H1 (cell line): ENCODE results near the gene C17orf100. TPM values are rescaled to one million over a fixed set of nuclear protein-coding genes. Genes with fewer than 3 reads are reported as not detected.

Experiments
- CTCF ChIA-PET: fragments of 300-600 bp; sonication (Branson Sonifier 250); formaldehyde crosslinking; loops from one replicate; lab custom pipeline; 2021; ENCODE audit not compliant: partially characterized antibody; lab: Charles Lee
- POLR2A ChIA-PET: fragments of 300-600 bp; sonication (Branson Sonifier 250); formaldehyde crosslinking; loops from one replicate; lab custom pipeline; 2021; ENCODE audit warnings: inconsistent platforms; ENCODE audit not compliant: partially characterized antibody; lab: Charles Lee
- DNase-seq, 2 experiments: peaks; one replicate each; pipeline versions ENCODE4 v3.0.0 to v3.0.0-alpha.2; 2010 to 2022; ENCODE audit warnings: low spot score in 2 of 2, low read depth in 1 of 2, mixed read lengths in 1 of 2
- FAIRE-seq: peaks from 2 replicates; lab custom pipeline; 2011; peaks lifted over from hg19 to GRCh38; lab: Jason Lieb, UNC
- H2AFZ ChIP-seq: 2 replicates; pipeline ENCODE4 v1.8.1; 2012; ENCODE audit warnings: low read length, inconsistent platforms
- H2AK5ac ChIP-seq: 2 replicates; pipeline ENCODE4 v1.6.1; 2013; ENCODE audit warnings: low read depth, low read length
- H2BK120ac ChIP-seq: replicated peaks from 2 replicates; pipeline ENCODE3; 2013; ENCODE audit warnings: low read depth, low read length, inconsistent platforms
- H2BK12ac ChIP-seq: 2 replicates; pipeline ENCODE4 v1.6.1; 2013; ENCODE audit warnings: low read depth, low read length
- H2BK15ac ChIP-seq: 2 replicates; pipeline ENCODE4 v1.6.1; 2013; ENCODE audit warnings: low read length
- H2BK20ac ChIP-seq: 2 replicates; pipeline ENCODE4 v1.6.1; 2013; ENCODE audit warnings: low read length
- H2BK5ac ChIP-seq: 2 replicates; pipeline ENCODE4 v1.6.1; 2013; ENCODE audit warnings: low read depth, low read length
- H3K14ac ChIP-seq: 2 replicates; pipeline ENCODE4 v1.6.1; 2013; ENCODE audit warnings: inconsistent platforms; ENCODE audit not compliant: insufficient read length
- H3K18ac ChIP-seq: 2 replicates; pipeline ENCODE4 v1.6.1; 2013; ENCODE audit warnings: low read length; ENCODE audit errors: extremely low read depth
- H3K23ac ChIP-seq: 2 replicates; pipeline ENCODE4 v1.6.1; 2013; ENCODE audit warnings: inconsistent platforms; ENCODE audit not compliant: insufficient read length
- H3K23me2 ChIP-seq: 2 replicates; pipeline ENCODE4 v1.6.1; 2013; ENCODE audit warnings: low read depth, low read length
- H3K27ac ChIP-seq: 2 replicates; pipeline ENCODE4 v1.6.1; 2011; ENCODE audit warnings: low read depth, low read length, inconsistent platforms
- H3K27me3 ChIP-seq, 4 experiments: replicated peaks in 1 of 4; 1 replicate in 1 of 4; 2 replicates in 3 of 4; pipeline versions ENCODE4 v1.6.1 to v1.8.1; 2011 to 2013; ENCODE audit warnings: low read length in 3 of 4, mild to moderate bottlenecking in 3 of 4, inconsistent platforms in 2 of 4, mixed read lengths in 2 of 4, moderate library complexity in 1 of 4; ENCODE audit not compliant: control insufficient read depth in 3 of 4, insufficient read depth in 3 of 4; ENCODE audit errors: extremely low read depth in 1 of 4
- H3K36me3 ChIP-seq, 4 experiments: 2 replicates each; pipeline versions ENCODE4 v1.6.1 to v1.8.1; 2011 to 2013; ENCODE audit warnings: mild to moderate bottlenecking in 4 of 4, low read length in 3 of 4, moderate library complexity in 2 of 4, control low read depth in 1 of 4, inconsistent platforms in 1 of 4; ENCODE audit not compliant: insufficient read depth in 4 of 4, control insufficient read depth in 2 of 4
- H3K4ac ChIP-seq: replicated peaks from 2 replicates; pipeline ENCODE3; 2013; ENCODE audit warnings: low read length, low read depth, mixed read lengths, inconsistent platforms; ENCODE audit not compliant: insufficient read length
- H3K4me1 ChIP-seq, 4 experiments: replicated peaks in 1 of 4; 1 replicate in 1 of 4; 2 replicates in 3 of 4; pipeline versions ENCODE4 v1.6.1 to v1.8.1; 2011 to 2013; ENCODE audit warnings: low read length in 3 of 4, inconsistent platforms in 2 of 4, mixed read lengths in 1 of 4; ENCODE audit not compliant: insufficient read depth in 4 of 4, control insufficient read depth in 3 of 4
- H3K4me2 ChIP-seq, 2 experiments: 2 replicates each; pipeline versions ENCODE4 v1.6.1 to v1.8.1; 2011 to 2013; ENCODE audit warnings: low read depth in 2 of 2, low read length in 2 of 2, control low read depth in 1 of 2, inconsistent platforms in 1 of 2, mild to moderate bottlenecking in 1 of 2; ENCODE audit not compliant: insufficient read depth in 1 of 2
- H3K4me3 ChIP-seq, 4 experiments: fragments of 200-600, 300-600 bp in 1 of 4; sonication (generic), shearing (Covaris generic), sonication (Bioruptor Twin) in 1 of 4; 2 replicates each; pipeline versions ENCODE4 v1.5.1 to v1.8.1; 2011 to 2016; ENCODE audit warnings: low read length in 4 of 4, low read depth in 3 of 4, control low read depth in 2 of 4, inconsistent platforms in 2 of 4, mild to moderate bottlenecking in 2 of 4, mixed read lengths in 1 of 4, moderate library complexity in 1 of 4; ENCODE audit not compliant: insufficient read depth in 2 of 4; ENCODE audit errors: extremely low read depth in 1 of 4
- H3K56ac ChIP-seq: replicated peaks from 2 replicates; pipeline ENCODE3; 2013; ENCODE audit warnings: low read depth, mild to moderate bottlenecking, mixed read lengths, low read length, inconsistent platforms; ENCODE audit not compliant: insufficient read length
- H3K79me1 ChIP-seq: 2 replicates; pipeline ENCODE4 v1.6.1; 2013; ENCODE audit warnings: low read depth, low read length, control low read depth
- H3K79me2 ChIP-seq, 2 experiments: 2 replicates each; pipeline versions ENCODE4 v1.6.1 to v1.8.1; 2012 to 2013; ENCODE audit warnings: low read length in 2 of 2, mild to moderate bottlenecking in 2 of 2, inconsistent platforms in 1 of 2; ENCODE audit not compliant: insufficient read depth in 2 of 2, control insufficient read depth in 1 of 2
- H3K9ac ChIP-seq, 4 experiments: replicated peaks in 1 of 4; 1 replicate in 1 of 4; 2 replicates in 3 of 4; pipeline versions ENCODE4 v1.6.1 to v1.8.1; 2011 to 2013; ENCODE audit warnings: low read depth in 3 of 4, low read length in 3 of 4, control low read depth in 2 of 4, mild to moderate bottlenecking in 2 of 4, moderate library complexity in 2 of 4, inconsistent platforms in 1 of 4; ENCODE audit errors: extremely low read depth in 1 of 4
- H3K9me3 ChIP-seq, 2 experiments: 2 replicates each; pipeline versions ENCODE4 v1.6.1 to v1.8.1; 2012 to 2013; ENCODE audit warnings: mild to moderate bottlenecking in 2 of 2, moderate library complexity in 2 of 2, control low read depth in 1 of 2, inconsistent platforms in 1 of 2, low read depth in 1 of 2, low read length in 1 of 2, mixed read lengths in 1 of 2; ENCODE audit not compliant: insufficient read depth in 2 of 2
- H4K20me1 ChIP-seq, 2 experiments: replicated peaks in 1 of 2; 2 replicates each; pipeline versions ENCODE3 to v1.8.1; 2011 to 2013; ENCODE audit warnings: inconsistent platforms in 2 of 2, low read length in 2 of 2, mild to moderate bottlenecking in 1 of 2; ENCODE audit not compliant: insufficient read depth in 2 of 2, control insufficient read depth in 1 of 2
- H4K5ac ChIP-seq: 2 replicates; pipeline ENCODE4 v1.6.1; 2013; ENCODE audit warnings: low read length, low read depth, mixed read lengths, inconsistent platforms; ENCODE audit not compliant: insufficient read length
- H4K8ac ChIP-seq: 2 replicates; pipeline ENCODE4 v1.8.0; 2013; ENCODE audit warnings: mild to moderate bottlenecking, moderate library complexity, low read length, inconsistent platforms; ENCODE audit not compliant: insufficient read depth; ENCODE audit errors: extremely low read depth
- H4K91ac ChIP-seq: replicated peaks from 2 replicates; pipeline ENCODE3; 2013; ENCODE audit warnings: low read length, mixed read lengths, inconsistent platforms; ENCODE audit not compliant: insufficient read length
- BRCA1 ChIP-seq: IDR thresholded peaks from 2 replicates; pipeline ENCODE4 v1.6.1; 2012; ENCODE audit warnings: low read depth, low read length, improper control_type of control experiment
- CHD1 ChIP-seq: IDR thresholded peaks from 2 replicates; pipeline ENCODE4 v1.6.1; 2012; ENCODE audit warnings: low read depth, low read length, improper control_type of control experiment
- CREB1 ChIP-seq: IDR thresholded peaks from 2 replicates; pipeline ENCODE4 v1.6.1; 2012; ENCODE audit warnings: inconsistent platforms
- JUN ChIP-seq: IDR thresholded peaks from 2 replicates; pipeline ENCODE4 v1.6.1; 2011; ENCODE audit warnings: low read depth, mild to moderate bottlenecking, improper control_type of control experiment, low read length
- KDM5A ChIP-seq: fragments of 200-600 bp; IDR thresholded peaks from 2 replicates; pipeline ENCODE4 v1.7.1; 2012; ENCODE audit warnings: mild to moderate bottlenecking, low read length, inconsistent platforms, mixed read lengths
- MAFK ChIP-seq: IDR thresholded peaks from 2 replicates; pipeline ENCODE4 v1.6.1; 2012; ENCODE audit warnings: low read depth, mild to moderate bottlenecking, improper control_type of control experiment, low read length
- POLR2A ChIP-seq, 2 experiments: IDR thresholded peaks; 1 replicate in 1 of 2; 2 replicates in 1 of 2; pipeline ENCODE4 v1.6.1; 2011; ENCODE audit warnings: low read depth in 2 of 2, low read length in 2 of 2, mild to moderate bottlenecking in 2 of 2; ENCODE audit errors: control extremely low read depth in 1 of 2
- SIRT6 ChIP-seq: IDR thresholded peaks from one replicate; pipeline ENCODE4 v1.7.1; 2012; ENCODE audit warnings: low read length, inconsistent platforms
- ZNF274 ChIP-seq: IDR thresholded peaks from 2 replicates; pipeline ENCODE4 v1.7.0; 2012; ENCODE audit warnings: low read length, borderline replicate concordance; ENCODE audit errors: extremely low read depth
- WGBS, 2 experiments: shearing (Covaris generic) in 1 of 2; methylation state at CpG; one replicate each; pipeline versions ENCODE4 v1.1.6 to v1.1.7; 2013 to 2015; ENCODE audit warnings: low lambda C conversion rate in 2 of 2, mixed read lengths in 2 of 2, inconsistent platforms in 1 of 2, low coverage in 1 of 2, missing lambda C conversion rate in 1 of 2; ENCODE audit not compliant: insufficient replicate concordance in 2 of 2, insufficient coverage in 1 of 2, insufficient read length in 1 of 2; ENCODE audit errors: extremely low coverage in 1 of 2, missing lambda C conversion rate in 1 of 2; 5-methylcytosine and 5-hydroxymethylcytosine counted together
- polyA plus RNA-seq, 7 experiments: library from polyadenylated mRNA; depleted of rRNA in 3 of 7; stranded (reverse) in 5 of 7; unstranded in 2 of 7; fragments of >200 nt in 5 of 7; fragments of 200-250 nt in 2 of 7; gene quantifications; 1 replicate in 5 of 7; 2 replicates in 1 of 7; 4 replicates in 1 of 7; pipeline versions ENCODE4 v1.2.1 to v1.2.3, GENCODE V29; 2011 to 2013; ENCODE audit warnings: missing spikeins in 2 of 7, mixed read lengths in 2 of 7
- total RNA-seq: library from RNA; stranded (reverse); fragmentation: NEBNext Ultra II Directional; extraction: Animal tissue kit (Norgen Biotek cat#: 25700); gene quantifications from 2 replicates; pipeline ENCODE4 v1.2.1, GENCODE V29; 2021

C17orf100 gene
- total and polyA plus RNA-seq, 2 of the 8 experiments (the other 6 are each of a cell fraction or from before 2014, with no cell fraction given), result 2.1 to 2.8 TPM

GRCh38 chr17:6636105-6636504, 15.5 kb upstream of the C17orf100 start:
- Histone ChIP-seq H4K8ac (no peak overlapping the region), H3K27ac (no peak overlapping the region), H4K91ac (no peak overlapping the region), H3K18ac (no peak overlapping the region), H3K4me3 (no peak overlapping the region), H3K27me3 (no peaks in the 10 kb centered on the region), H2BK15ac (no peak overlapping the region), H3K4me2 (no peak overlapping the region), H3K79me2 (peaks cover 0 to 20% of the 10 kb centered on the region in 2 experiments; a peak in 1 of 4 replicates), H2BK12ac (no peak overlapping the region), H3K14ac (no peak overlapping the region), H4K5ac (no peak overlapping the region), H3K79me1 (0 out of 2 replicates have a peak, but pooled peaks cover 4% of the 10 kb centered on the region), H2BK5ac (peak overlapping the region; percentile 24; the same call in 1 of the 2 replicates), H2AK5ac (no peak overlapping the region), H3K23ac (no peak overlapping the region), H3K9me3 (no peaks in the 10 kb centered on the region), H4K20me1 (peaks cover 0 to 6% of the 10 kb centered on the region in 2 experiments), H2AFZ (no peak overlapping the region), H3K4ac (no peak overlapping the region), H2BK20ac (no peak overlapping the region), H3K4me1 (peaks cover 0 to 10% (median 2%) of the 10 kb centered on the region in 4 experiments; a peak in 3 of 7 replicates), H3K23me2 (peaks cover 7% of the 10 kb centered on the region), H3K36me3 (peaks cover 8 to 26% (median 21%) of the 10 kb centered on the region in 4 experiments; a peak in 6 of 8 replicates), H3K9ac (no peak overlapping the region), H2BK120ac (no peak overlapping the region), H3K56ac (no peak overlapping the region)
- WGBS, 2 experiments, result 88% methylated on average over 2 of the region's 2 CpGs; no CpG with 5 or more reads in 1 of the 2 experiments
- ChIA-PET POLR2A (interaction anchor here (0.8 kb wide), 1 partner anchor 12 kb away, joined by 4 read pairs; no protein-coding TSS in a partner anchor), CTCF (interaction anchor here (1.2 kb wide), 1 partner anchor 163 kb away, joined by 4 read pairs; no protein-coding TSS in a partner anchor)
- FAIRE-seq (no peak), DNase-seq (no peak)
- no peak for TF ChIP-seq BRCA1
- no peak for TF ChIP-seq KDM5A
- TF ChIP-seq CHD1, result no peak
- no peak for TF ChIP-seq ZNF274
- no peak for TF ChIP-seq POLR2A (IDR thresholded peaks at IDR 0.05; ENCODE audit: control extremely low read depth in 1 of 2, low read depth in 2 of 2, low read length in 2 of 2)
- no peak for TF ChIP-seq SIRT6
- no peak for TF ChIP-seq MAFK
- TF ChIP-seq JUN, result no peak
- no peak for TF ChIP-seq CREB1
